Glomerular endothelial cell (primary cell): Measurements from ENCODE around the gene TEX22. TPM values are rescaled to one million over a fixed set of nuclear protein-coding genes. Genes with fewer than 3 reads are reported as not detected.

Experiments
- DNase-seq: peaks from one replicate; pipeline ENCODE4 v3.0.0-alpha.2; 2011; ENCODE audit warnings: low read depth, low spot score; ENCODE audit errors: extremely low read depth
- total RNA-seq: library from RNA; depleted of rRNA; stranded (reverse); fragments of >200 nt; gene quantifications from 2 replicates; pipeline ENCODE4 v1.2.3, GENCODE V29; 2015

The TEX22 gene
- total RNA-seq, 1 donor from 2014 or later: 0.18 TPM

DNA sequence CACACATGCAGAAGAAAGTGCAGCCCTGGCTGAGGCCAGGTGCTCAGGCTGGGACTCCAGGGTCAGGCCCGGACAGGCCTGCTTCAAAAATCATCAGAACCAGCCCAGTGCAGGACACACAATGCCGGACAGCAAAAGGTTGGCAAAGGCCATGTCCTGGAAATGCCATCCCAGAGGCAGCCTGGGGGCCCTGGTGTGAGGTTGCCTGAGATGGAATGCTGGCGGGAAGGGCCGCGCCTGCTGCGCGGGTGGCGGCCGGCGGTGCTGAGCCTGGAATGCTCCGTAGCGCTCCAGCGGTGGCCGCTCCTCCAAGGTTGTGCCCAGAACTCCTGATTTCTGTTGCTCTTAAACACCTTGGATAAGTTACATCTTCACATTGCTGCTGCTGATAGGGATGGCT, 54.6 kb downstream of the TEX22 start:
- DNase-seq: no peak

DNA sequence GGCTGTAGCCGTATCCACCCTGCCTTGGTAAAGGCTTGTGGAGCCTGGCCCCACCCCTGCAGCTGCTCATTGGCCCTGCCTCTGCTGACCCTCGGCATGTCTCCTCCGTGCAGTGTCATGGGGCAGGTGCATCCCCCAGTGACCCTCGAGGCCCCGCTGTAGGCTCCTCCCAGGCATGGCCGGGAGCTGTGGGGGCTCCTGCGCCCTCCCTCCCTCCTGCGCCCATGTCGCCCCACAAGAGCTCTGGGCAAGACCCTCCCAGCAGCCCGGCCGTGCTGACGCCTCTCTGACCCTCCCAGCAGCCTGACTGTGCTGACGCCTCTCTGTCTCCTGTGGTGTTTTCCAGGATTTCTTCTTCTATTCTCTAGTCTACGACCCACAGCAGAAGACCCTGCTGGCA, 55.5 kb downstream of the TEX22 start:
- DNase-seq: no peak

DNA sequence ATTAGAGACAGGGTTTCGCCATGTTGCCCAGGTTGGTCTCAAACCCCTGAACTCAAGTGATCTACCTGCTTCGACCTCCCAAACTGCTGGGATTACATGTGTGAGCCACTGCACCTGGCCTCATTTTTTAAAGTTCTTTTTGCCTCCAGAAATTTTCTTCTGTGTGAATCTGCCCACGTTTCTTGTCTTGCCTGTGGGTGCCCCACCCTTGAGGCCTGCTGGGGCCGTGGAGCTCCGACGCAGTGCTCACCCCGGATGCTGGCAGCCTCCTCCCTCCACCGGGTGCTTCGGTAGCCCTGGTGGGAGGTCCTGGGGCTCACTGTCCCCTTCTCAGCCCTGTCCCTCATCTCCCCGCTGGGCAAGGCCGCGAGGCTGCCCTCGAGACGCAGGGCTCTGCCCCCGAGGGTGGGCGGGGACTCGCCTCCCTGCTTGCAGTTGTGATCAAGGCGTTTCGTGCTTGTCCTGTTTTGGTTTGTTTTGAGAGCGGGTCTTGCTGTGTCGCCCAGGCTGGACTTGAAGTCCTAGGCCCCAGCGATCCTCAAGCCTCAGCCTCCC, 56.8 kb downstream of the TEX22 start:
- no peak for DNase-seq

DNA sequence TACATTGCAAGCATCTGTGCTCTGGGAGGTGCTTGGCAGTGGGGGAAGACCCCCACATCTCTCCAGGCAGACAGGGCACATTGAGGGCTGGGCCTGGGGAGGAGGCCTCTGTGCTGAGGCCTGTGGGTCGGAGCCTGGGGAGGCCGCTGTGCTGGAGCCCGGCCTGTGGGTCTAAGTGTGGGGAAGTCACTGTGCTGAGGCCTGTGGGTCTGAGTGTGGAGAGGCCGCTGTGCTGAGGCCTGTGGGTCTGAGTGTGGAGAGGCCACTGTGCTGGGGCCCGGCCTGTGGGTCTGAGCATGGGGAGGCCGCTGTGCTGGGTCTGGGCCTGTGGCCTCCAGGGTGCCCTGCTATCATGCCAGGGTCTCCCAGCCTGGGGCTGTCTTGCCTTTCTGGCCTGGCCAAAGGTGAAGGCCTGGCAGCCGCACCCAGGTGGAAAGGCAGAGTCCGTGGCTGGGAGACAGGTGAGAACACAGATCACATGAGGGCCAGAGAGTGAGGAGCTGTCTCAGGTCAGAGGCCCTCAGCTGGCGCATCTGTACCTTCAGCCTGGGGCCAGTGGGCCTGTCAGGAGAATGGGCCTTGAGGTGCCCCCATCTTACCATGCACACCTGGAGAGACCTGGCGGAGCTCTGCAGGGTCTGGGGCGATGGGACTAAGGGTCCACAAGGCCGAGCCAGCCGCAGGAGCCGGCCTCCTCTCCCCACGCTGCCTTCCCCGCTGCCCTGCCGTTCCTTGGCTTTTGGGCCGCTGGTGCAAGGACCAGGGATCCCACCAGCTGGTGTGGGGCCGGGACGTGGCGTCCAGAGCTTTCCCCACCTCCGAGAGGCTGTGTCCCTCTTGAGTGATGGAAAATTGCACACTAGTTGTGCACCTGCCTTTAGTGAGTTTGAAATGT, 57.7 kb downstream of the TEX22 start:
- DNase-seq: no peak

DNA sequence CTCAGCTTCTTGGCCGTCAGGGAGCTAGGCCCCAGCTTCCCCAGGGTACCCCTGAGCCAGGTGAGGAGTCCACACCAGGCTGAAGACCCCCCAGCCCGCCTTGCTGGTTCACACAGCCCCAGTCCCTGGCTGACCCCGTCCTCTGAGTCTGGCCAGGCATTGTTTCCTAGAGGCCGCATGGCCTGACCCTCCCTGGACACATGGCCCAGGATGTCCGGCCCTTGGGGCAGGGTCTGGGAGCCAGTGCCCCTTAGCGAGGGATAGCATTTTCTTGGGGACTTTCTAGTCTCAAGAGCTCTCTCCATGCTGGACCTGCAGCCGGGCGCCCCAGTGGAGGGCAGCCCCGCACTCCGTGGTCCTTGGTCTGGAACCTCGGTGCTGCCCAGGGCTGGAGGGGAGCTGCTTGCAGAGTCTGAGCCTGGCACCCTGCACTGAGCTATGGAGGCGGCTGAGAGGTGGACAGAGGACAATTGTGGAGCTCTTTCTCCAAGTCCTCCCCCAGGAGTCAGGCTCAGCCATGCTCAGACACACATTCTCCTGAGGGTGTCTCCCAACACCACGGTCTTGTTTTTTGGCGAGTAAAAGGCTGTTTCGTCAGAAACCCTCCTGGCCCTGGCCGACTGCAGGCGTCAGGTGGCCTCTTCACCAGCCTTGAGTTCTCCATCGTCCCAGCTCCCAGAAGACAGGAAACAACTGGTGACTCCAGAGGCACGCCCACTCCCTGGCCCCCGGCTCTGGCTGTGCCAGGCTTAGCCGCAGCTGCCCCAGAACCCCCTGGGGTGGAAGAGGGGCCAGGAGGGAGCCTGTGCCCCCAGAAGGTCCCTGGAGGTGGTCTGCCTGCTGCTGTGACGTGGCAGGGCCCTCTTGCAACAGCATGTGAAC, 58.6 kb downstream of the TEX22 start:
- DNase-seq: no peak

DNA sequence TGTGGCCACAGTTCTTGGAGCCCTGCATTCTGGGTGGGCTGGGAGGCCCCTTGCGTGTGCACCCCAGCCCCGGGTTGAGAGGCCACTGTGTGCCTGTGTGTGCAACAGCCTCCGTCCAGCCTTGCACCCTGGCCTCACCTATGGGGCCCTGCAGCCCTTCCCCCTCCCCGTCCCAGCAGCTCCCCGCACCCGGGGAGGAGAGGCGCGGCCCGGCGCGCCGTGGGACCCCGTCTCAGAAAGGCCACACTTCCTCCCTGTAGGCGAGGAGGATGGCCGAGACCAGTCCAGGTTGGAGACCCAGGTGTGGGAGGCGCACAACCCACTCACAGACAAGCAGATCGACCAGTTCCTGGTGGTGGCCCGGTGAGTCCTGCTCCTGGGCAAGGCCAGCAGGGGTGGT, 59.7 kb downstream of the TEX22 start:
- DNase-seq: no peak

DNA sequence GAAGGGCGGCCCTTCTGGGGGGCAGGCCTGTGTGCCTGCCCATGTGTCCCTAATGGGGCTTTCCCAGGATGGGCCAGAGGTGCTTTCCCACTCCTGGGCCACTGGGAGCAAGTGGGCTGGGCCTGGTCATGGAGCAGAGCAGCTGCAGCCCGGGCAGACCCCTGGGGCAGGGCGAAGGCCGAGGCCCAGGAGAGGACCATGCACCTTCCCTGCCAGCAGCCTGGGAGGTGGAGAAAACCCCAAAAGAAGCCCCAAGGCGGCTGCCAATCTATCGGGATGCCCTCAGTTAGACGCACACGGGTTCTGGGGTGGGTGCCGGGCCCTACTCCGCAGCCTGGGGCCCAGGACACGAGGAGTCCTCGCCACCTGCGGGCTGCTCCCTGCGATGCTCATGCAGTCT, 60.2 kb downstream of the TEX22 start:
- no peak for DNase-seq

DNA sequence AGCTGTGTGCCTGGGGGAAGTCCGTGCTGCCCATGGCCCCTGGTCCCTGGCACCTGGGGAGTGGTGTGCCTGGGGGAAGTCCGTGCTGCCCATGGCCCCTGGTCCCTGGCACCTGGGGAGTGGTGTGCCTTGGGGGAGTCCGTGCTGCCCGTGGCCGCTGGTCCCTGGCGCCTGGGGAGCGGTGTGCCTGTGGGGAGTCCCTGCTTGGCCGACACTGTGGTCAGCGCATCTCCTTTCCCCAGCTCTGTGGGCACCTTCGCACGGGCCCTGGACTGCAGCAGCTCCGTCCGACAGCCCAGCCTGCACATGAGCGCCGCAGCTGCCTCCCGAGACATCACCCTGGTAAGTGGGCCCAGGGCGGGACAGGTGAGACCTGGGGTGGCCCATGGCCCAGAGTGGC, 61.8 kb downstream of the TEX22 start:
- no peak for DNase-seq

DNA sequence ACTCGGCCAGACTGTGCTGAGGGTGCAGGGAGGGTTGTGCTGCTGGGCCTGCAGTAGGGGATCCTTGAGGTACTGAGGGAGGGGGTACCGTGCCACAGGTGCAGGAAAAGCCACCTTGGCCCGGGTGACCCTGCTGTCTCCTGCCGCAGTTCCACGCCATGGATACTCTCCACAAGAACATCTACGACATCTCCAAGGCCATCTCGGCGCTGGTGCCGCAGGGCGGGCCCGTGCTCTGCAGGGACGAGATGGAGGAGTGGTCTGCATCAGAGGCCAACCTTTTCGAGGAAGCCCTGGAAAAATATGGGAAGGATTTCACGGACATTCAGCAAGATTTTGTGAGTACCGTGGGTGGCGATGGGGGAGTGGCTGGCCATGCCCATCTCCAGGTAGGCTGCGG, 62.3 kb downstream of the TEX22 start:
- no peak for DNase-seq

DNA sequence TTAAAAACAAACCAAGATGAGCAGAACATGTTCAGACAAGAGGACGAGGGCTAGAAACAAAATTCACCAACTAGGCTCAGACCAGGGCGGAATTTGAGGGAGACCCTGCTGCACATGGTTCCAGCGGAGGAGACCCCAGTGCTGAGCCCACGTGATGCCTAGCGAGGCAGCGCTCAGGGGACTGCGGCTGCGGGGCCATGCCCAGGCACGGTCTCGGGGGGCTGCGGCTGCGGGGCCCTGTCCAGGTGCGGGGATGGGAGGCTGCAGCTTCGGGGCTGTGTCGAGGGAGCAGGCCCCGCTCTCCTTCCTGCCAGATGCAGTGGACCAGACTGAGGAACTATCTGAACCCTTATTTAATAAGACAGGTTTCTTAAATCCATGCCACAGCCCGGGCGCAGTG, 63.6 kb downstream of the TEX22 start:
- no peak for DNase-seq

Other genes starting within 250 kb of the TEX22 start
- 59.0 and 123 TPM in 2 replicates for gene JAG2, start 229.8 kb upstream of the TEX22 start, total RNA-seq
- 66.8 and 69.8 TPM in 2 replicates for gene NUDT14, start 217.2 kb upstream of the TEX22 start, total RNA-seq
- 41.0 and 64.6 TPM in 2 replicates for gene BTBD6, start 150.0 kb upstream of the TEX22 start, total RNA-seq
- gene BRF1, start 97.5 kb upstream of the TEX22 start, total RNA-seq: 37.9 and 63.4 TPM in 2 replicates
- gene PACS2, start 83.8 kb upstream of the TEX22 start, total RNA-seq: 82.9 and 124 TPM in 2 replicates
- gene MTA1, start 21.3 kb downstream of the TEX22 start, total RNA-seq: 85.9 and 92.3 TPM in 2 replicates
- gene CRIP2, start 76.3 kb downstream of the TEX22 start, total RNA-seq: 515 and 575 TPM in 2 replicates
- 2.0 TPM in 1 of 2 replicates, not detected in the other for gene CRIP1, start 88.3 kb downstream of the TEX22 start, total RNA-seq
- 5.4 and 12.3 TPM in 2 replicates for gene TEDC1, start 92.7 kb downstream of the TEX22 start, total RNA-seq
- 7.0 and 9.3 TPM in 2 replicates for gene TMEM121, start 128.0 kb downstream of the TEX22 start, total RNA-seq